GM10266 (cell line): Measurements from ENCODE around the gene ALDOB.

Source experiments
- DNase-seq: peaks from one replicate; pipeline ENCODE4 v3.0.0; 2012; ENCODE audit errors: extremely low spot score
- TF ChIP-seq, protein P1 (sequence below): IDR thresholded peaks from 2 replicates; pipeline ENCODE4 v1.5.1; 2012; ENCODE audit warnings: mild to moderate bottlenecking, low read depth; ENCODE audit not compliant: control insufficient read depth, insufficient read depth; ENCODE audit errors: missing control alignments

The ALDOB gene

DNA sequence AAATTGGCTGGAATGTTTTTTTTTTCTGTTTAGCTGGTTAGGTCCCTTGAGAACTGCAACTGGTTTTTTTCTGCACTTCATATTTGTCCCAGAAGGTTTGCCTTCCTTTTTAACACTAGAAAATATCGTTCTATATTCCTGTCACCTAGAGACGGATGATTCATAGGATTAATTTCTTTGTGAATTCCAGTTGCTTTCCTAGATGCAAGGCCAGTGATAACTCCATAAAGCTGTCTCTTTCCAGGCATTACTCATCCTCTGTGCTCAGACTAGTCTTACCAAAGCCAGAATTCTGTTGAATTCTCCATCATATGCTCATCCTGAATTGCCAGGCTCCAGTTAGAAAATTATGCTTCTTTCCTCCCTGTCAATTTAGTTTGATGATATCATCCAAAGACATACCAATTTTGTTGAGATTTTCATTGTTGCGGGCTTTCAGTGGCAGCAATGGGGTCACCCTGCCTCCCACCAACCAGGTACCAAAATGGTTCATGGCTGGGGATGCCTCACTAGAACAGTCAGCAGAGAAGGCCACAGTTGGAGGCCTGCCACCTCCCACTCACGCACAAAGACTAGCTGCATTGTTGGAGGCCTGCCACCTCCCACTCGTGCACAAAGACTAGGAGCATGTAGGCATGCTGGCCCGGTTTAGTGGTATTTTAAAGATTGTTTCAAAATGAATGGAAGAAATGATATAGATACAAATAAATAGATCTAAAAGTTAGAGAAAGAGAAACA is 59.3 kb downstream of the ALDOB start:
- TF ChIP-seq, protein P1, sequence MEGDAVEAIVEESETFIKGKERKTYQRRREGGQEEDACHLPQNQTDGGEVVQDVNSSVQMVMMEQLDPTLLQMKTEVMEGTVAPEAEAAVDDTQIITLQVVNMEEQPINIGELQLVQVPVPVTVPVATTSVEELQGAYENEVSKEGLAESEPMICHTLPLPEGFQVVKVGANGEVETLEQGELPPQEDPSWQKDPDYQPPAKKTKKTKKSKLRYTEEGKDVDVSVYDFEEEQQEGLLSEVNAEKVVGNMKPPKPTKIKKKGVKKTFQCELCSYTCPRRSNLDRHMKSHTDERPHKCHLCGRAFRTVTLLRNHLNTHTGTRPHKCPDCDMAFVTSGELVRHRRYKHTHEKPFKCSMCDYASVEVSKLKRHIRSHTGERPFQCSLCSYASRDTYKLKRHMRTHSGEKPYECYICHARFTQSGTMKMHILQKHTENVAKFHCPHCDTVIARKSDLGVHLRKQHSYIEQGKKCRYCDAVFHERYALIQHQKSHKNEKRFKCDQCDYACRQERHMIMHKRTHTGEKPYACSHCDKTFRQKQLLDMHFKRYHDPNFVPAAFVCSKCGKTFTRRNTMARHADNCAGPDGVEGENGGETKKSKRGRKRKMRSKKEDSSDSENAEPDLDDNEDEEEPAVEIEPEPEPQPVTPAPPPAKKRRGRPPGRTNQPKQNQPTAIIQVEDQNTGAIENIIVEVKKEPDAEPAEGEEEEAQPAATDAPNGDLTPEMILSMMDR = no peak
- no peak for DNase-seq

- TF ChIP-seq, protein P1 = no peak
- DNase-seq = no peak
Observed at GRCh38 chr9:101375546-101375945, 60.0 kb downstream of the ALDOB start.

DNA sequence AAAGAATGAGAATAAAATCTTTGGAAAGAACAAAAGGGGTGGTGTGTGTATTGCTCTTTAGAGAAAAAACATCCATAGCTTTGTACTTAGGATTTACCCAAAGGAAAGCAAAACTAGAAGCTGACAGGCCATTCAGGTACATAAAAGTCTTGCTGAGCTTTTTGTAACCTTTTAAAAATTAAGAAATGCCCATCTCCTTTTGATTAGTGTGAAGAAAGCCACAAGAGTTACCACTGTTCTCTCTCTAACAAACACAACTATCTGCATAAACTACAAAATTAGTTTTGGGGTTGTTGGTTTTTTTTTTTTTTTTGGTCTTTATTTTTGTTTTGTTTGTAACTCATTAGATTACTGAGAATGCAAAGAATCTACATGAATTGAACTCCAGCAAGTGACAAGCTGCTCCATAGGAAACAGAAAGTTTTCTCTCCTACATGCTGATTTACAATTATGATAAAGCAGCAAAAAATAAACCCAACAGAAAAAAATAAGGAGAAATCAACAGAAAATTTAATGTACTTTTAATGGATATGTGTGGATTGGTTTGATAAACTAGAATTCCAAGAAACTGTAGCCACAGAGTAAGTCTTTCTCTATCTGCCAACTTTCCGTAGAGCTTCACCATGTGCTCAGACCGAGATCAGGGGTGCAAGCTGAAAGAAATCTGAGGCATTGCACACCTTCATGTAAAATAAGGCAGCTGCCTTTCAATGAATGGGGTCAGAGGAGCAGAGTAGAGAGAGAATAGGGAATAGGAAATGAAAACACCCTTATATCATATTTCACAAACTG is 63.1 kb downstream of the ALDOB start:
- DNase-seq = no peak

GRCh38 chr9:101371813-101372212 is 63.8 kb downstream of the ALDOB start:
- TF ChIP-seq, protein P1 = no peak
- no peak for DNase-seq

More for the DNA sequence above, 63.1 kb downstream of the ALDOB start:
- TF ChIP-seq, protein P1 = no peak
